ENCODE data around the gene ERCC6L2.

ERCC6L2 gene

GRCh38 chr9:95930277-95930676, 54.8 kb downstream of the ERCC6L2 start:
- DNase-seq: no peak

GRCh38 chr9:95935861-95936578, 60.5 kb downstream of the ERCC6L2 start:
- no peak for DNase-seq

DNA sequence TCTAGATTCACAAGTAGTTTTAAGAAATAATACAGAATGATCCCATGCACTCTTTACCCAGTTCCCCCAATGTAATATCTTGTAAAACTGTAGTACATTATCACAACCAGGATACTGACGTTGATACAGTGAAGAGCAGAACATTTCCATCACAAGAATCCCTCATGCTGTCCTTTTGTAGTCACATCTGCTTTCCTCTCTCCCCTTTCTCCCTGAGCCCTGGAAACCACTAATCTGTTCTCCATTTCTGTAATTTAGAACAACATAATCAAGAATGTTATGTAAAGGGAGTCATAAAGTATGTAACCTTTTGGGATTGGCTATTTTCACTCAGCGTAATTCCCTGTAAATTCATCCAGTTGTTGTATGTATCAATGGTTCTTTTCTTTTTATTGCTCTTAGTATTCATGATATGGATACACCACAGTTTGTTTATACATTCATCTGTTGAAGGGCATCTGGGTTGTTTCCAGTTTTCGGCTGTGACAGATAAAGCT, 61.1 kb downstream of the ERCC6L2 start:
- no peak for DNase-seq

- no peak for DNase-seq
Observed at GRCh38 chr9:95937131-95937530, 61.6 kb downstream of the ERCC6L2 start.

- DNase-seq: no peak
Observed at GRCh38 chr9:95938724-95939123, 63.2 kb downstream of the ERCC6L2 start.

GRCh38 chr9:95939472-95939871, 64.0 kb downstream of the ERCC6L2 start:
- DNase-seq: no peak

- no peak for DNase-seq
Observed at GRCh38 chr9:95940265-95940664, 64.8 kb downstream of the ERCC6L2 start.

DNA sequence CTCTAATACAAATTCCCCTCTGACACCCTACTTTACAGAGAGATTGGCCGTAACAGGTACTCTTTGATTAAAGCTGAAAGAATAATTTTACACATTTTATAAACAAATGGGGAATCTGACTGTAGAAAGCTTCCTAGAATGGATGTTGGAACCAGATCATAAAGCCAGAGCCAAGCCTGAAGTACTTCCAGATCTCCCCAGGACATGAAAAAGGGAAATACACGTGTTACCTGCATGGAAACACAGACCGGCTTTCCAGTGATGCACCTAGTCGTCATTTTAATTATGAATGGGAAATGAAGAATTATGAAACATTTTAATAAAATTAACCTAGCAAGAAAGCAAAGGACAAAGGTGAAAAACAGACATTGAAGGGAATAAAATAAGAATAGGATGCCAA, 66.5 kb downstream of the ERCC6L2 start:
- DNase-seq: no peak

GRCh38 chr9:95947118-95947517, 71.6 kb downstream of the ERCC6L2 start:
- no peak for DNase-seq

GRCh38 chr9:95952471-95952870, 77.0 kb downstream of the ERCC6L2 start:
- no peak for DNase-seq

DNA sequence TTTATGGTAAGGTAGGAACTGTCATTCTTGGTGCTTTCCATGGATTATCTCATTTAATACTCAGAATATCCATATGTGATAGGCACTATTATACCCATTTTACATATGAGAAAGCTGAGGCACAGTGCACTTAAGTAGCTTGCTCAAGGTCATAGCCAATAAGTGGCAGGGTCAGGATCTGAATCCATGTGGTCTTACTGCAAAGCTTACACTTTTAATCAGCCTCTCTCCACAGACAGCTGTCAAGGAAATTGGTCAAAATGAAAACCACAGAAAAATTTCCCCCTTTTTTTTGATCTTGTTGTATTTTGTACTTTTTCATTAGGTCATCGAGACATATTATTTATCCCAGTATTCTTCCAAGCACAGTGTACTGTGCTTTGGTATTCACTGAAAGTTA, 78.5 kb downstream of the ERCC6L2 start:
- DNase-seq: no peak

- DNase-seq: no peak
Observed at GRCh38 chr9:95954940-95955339, 79.4 kb downstream of the ERCC6L2 start.

GRCh38 chr9:95962936-95963335, 87.4 kb downstream of the ERCC6L2 start:
- DNase-seq: no peak

GRCh38 chr9:95963659-95964058, 88.2 kb downstream of the ERCC6L2 start:
- DNase-seq: no peak

- DNase-seq: no peak
Observed at GRCh38 chr9:95966306-95966705, 90.8 kb downstream of the ERCC6L2 start.

DNA sequence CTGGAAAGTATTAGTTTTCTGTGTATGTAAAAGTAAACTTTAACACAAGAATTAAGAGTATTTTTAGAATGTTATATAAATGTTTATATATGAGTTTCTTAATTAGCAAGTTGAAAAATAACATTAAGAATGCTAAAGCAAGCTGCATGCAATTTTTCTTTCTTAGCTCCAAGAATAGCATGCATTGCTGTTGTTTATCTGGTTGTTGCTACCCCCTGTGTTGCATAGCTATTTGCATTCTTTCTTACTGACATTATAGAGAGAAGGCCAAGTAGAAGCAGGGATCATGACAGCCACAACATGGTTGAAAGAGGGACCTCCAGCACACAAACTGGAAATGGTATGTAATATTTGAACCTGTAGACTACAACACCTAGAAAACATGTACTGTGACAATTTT, 94.8 kb downstream of the ERCC6L2 start:
- no peak for DNase-seq

DNA sequence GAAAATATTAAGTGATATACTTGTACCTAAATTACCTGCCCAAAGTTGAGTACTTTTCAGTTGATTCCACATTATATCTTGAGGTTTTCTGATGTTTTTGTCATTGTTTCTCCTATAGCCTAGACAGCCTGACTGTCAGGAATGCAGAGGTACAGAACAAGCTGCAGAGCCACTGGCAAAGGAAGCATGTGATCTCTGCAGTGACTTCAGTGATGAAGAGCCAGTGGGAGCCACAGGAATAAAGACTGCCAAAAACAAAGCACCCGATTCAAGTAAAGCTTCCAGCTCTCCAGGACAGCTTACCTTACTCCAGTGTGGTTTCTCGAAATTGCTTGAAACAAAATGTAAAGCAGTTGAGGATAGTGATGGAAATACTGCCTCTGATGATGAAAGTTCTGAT, 96.3 kb downstream of the ERCC6L2 start:
- no peak for DNase-seq

- no peak for DNase-seq
Observed at GRCh38 chr9:95974389-95974788, 98.9 kb downstream of the ERCC6L2 start.

- no peak for DNase-seq
Observed at GRCh38 chr9:95977371-95977770, 101.9 kb downstream of the ERCC6L2 start.

GRCh38 chr9:95978106-95978505, 102.6 kb downstream of the ERCC6L2 start:
- DNase-seq: no peak

GRCh38 chr9:95979446-95979845, 104.0 kb downstream of the ERCC6L2 start:
- DNase-seq: no peak

- DNase-seq: no peak
Observed at GRCh38 chr9:95980262-95981125, 105.0 kb downstream of the ERCC6L2 start.

DNA sequence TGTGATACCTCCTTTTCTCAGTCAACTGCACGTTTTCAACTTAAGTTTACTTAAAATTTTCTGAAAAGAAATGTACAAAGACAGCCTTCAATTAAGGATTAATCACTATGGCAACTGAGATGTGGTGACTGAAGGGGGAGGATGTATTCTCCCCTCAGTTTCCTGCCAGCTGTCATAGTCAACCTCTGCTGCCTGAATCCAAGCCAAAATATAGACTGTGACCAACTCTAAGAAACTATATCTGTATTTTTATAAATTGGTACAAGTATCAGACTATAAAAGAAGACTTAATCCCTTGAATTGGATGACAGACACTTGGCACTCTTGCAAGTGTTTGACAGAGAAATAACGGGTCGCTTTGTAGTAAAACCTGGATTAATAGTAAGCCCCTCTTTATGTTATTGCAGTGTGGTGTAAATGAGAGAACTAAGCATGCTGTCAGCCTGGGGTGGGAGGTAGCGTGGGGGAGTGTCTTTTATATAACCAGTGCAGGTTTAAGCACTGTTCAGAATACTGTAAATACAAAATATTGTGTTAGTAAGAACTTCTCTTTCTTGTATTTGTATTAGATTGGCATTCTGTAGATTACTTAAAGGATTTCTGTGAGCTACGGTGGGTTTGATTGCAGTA, 106.4 kb downstream of the ERCC6L2 start:
- peak; percentile 6 for DNase-seq
